ENCODE results near the gene PIGH. TPM values are rescaled to one million over a fixed set of nuclear protein-coding genes. Genes with fewer than 3 reads are reported as not detected.
"Not testable (repeated sequence)": the region's sequence is repeated elsewhere in the genome, so short reads cannot be mapped to it uniquely, and the experiment has no call there.

The PIGH gene
- total RNA-seq, 1 experiment from 2014 or later = 9.4 TPM

GRCh38 chr14:67627519-67627918 is 27.5 kb upstream of the PIGH start:
- Histone ChIP-seq H3K79me1 (ENCODE audit: insufficient read depth, low read depth, low read length, poor library complexity, severe bottlenecking) (no peaks in the 10 kb centered on the region), H4K91ac (ENCODE audit: insufficient read length, low read depth, low read length) (no peak overlapping the region), H2BK5ac (ENCODE audit: insufficient read length, low read length) (no peak overlapping the region), H3K14ac (ENCODE audit: insufficient read depth, low read length) (no peak overlapping the region), H3K4me2 (ENCODE audit: insufficient read depth, insufficient read length, low read length) (no peak overlapping the region), H2BK15ac (ENCODE audit: low read depth, low read length) (no peak overlapping the region), H3K27me3 (ENCODE audit: insufficient read depth, low read length) (no peaks in the 10 kb centered on the region), H2AK5ac (ENCODE audit: insufficient read length, low read length) (no peak overlapping the region), H4K20me1 (ENCODE audit: control insufficient read depth, insufficient read depth, insufficient read length) (no peaks in the 10 kb centered on the region), H2BK12ac (ENCODE audit: insufficient read length, low read depth, low read length) (no peak overlapping the region), H3T11ph (ENCODE audit: low read length) (no peak overlapping the region), H3K56ac (ENCODE audit: insufficient read length, low read depth, low read length) (no peak overlapping the region), H3K23me2 (ENCODE audit: insufficient read length, low read depth, low read length, poor library complexity, severe bottlenecking) (no peaks in the 10 kb centered on the region), H2BK120ac (ENCODE audit: low read depth, low read length, poor library complexity, severe bottlenecking) (no peak overlapping the region), H2AFZ (ENCODE audit: low read length) (no peak overlapping the region), H3K27ac (ENCODE audit: insufficient read length, low read depth, low read length) (no peak overlapping the region), H2BK20ac (ENCODE audit: low read depth, low read length, poor library complexity, severe bottlenecking) (no peak overlapping the region), H3K9ac (ENCODE audit: extremely low read depth, insufficient read length, low read length) (no peak overlapping the region), H3K23ac (ENCODE audit: insufficient read length, low read depth, low read length) (no peak overlapping the region), H3K4me1 (ENCODE audit: insufficient read depth, low read length) (no peaks in the 10 kb centered on the region; the same call in 1 of the 2 replicates), H4K8ac (replicated peaks; ENCODE audit: insufficient read length, low read depth, low read length) (no peak overlapping the region), H3K18ac (ENCODE audit: insufficient read length, low read depth, low read length) (no peak overlapping the region), H3K79me2 (ENCODE audit: insufficient read depth, low read length) (no peaks in the 10 kb centered on the region), H3K4ac (ENCODE audit: low read depth, low read length) (no peak overlapping the region), H3K9me3 (ENCODE audit: control insufficient read depth, low read depth, low read length) (no peaks in the 10 kb centered on the region), H4K5ac (ENCODE audit: insufficient read length, low read depth, low read length) (no peak overlapping the region)
- H3K36me3 Mint-ChIP-seq (ENCODE audit: insufficient read depth in 1 of 3, low read depth in 3 of 3) = peaks cover 16 to 22% (median 20%) of the 10 kb centered on the region in 3 experiments; a peak in 6 of 7 replicates
- no peaks in the 10 kb centered on the region for H3K9me3 Mint-ChIP-seq
- no peak overlapping the region for H3K27ac Mint-ChIP-seq
- peaks cover 6 to 8% of the 10 kb centered on the region in 2 experiments; a peak in 3 of 4 replicates for H3K4me1 Mint-ChIP-seq
- no peak overlapping the region for H3K4me3 Mint-ChIP-seq
- no peak for TF ChIP-seq CTCF (conservative IDR thresholded peaks at IDR 0.05)
- H3K27me3 Mint-ChIP-seq (ENCODE audit: low read depth) = no peaks in the 10 kb centered on the region
- no peak for DNase-seq

GRCh38 chr14:67626131-67626530 is 26.1 kb upstream of the PIGH start:
- H4K20me1 ChIP-seq (ENCODE audit: control insufficient read depth, insufficient read depth, insufficient read length); H3K56ac ChIP-seq (ENCODE audit: insufficient read length, low read depth, low read length); H3K9me3 ChIP-seq (ENCODE audit: control insufficient read depth, low read depth, low read length); H3K27ac ChIP-seq (ENCODE audit: insufficient read length, low read depth, low read length); H3K4me3 Mint-ChIP-seq; H2BK12ac ChIP-seq (ENCODE audit: insufficient read length, low read depth, low read length); H3K23ac ChIP-seq (ENCODE audit: insufficient read length, low read depth, low read length); H3K79me1 ChIP-seq (ENCODE audit: insufficient read depth, low read depth, low read length, poor library complexity, severe bottlenecking); H2BK20ac ChIP-seq (ENCODE audit: low read depth, low read length, poor library complexity, severe bottlenecking); H3K23me2 ChIP-seq (ENCODE audit: insufficient read length, low read depth, low read length, poor library complexity, severe bottlenecking); H3K79me2 ChIP-seq (ENCODE audit: insufficient read depth, low read length); H3K18ac ChIP-seq (ENCODE audit: insufficient read length, low read depth, low read length); H3K14ac ChIP-seq (ENCODE audit: insufficient read depth, low read length); H3K27ac Mint-ChIP-seq; DNase-seq; H3T11ph ChIP-seq (ENCODE audit: low read length); H2BK5ac ChIP-seq (ENCODE audit: insufficient read length, low read length); H4K5ac ChIP-seq (ENCODE audit: insufficient read length, low read depth, low read length); H3K27me3 Mint-ChIP-seq (ENCODE audit: low read depth); H3K4ac ChIP-seq (ENCODE audit: low read depth, low read length); H2BK15ac ChIP-seq (ENCODE audit: low read depth, low read length); H3K4me1 ChIP-seq (ENCODE audit: insufficient read depth, low read length); H3K9ac ChIP-seq (ENCODE audit: extremely low read depth, insufficient read length, low read length); H2AK5ac ChIP-seq (ENCODE audit: insufficient read length, low read length); H2BK120ac ChIP-seq (ENCODE audit: low read depth, low read length, poor library complexity, severe bottlenecking); H3K4me2 ChIP-seq (ENCODE audit: insufficient read depth, insufficient read length, low read length); H4K8ac ChIP-seq (replicated peaks; ENCODE audit: insufficient read length, low read depth, low read length); H2AFZ ChIP-seq (ENCODE audit: low read length); H3K27me3 ChIP-seq (ENCODE audit: insufficient read depth, low read length); H3K9me3 Mint-ChIP-seq; H4K91ac ChIP-seq (ENCODE audit: insufficient read length, low read depth, low read length): not testable (repeated sequence)
- peaks cover 8 to 14% of the 10 kb centered on the region in 2 experiments for H3K4me1 Mint-ChIP-seq
- WGBS (ENCODE audit: extremely low coverage, insufficient read length, low lambda C conversion rate) = no CpG with 5 or more reads among the region's 1 CpG
- H3K36me3 Mint-ChIP-seq (ENCODE audit: insufficient read depth in 1 of 3, low read depth in 3 of 3) = peaks cover 16 to 24% (median 19%) of the 10 kb centered on the region in 3 experiments; a peak in 6 of 7 replicates
